NCI-H345 treated with DMSO at 0.1 percent for 48 hours (cell line): ENCODE data around the gene IL11.
A peak's percentile ranks its signal among the peaks of the same experiment; 100 is the strongest.
"Not testable (repeated sequence)": the region's sequence is repeated elsewhere in the genome, so short reads cannot be mapped to it uniquely, and the experiment has no call there.

Source experiments
- DNase-seq: peaks from one replicate; lab custom pipeline; 2025; ENCODE audit not compliant: unreplicated experiment; lab: John Stamatoyannopoulos, UW

Gene IL11

GRCh38 chr19:55370305-55370988 lies at the start of gene IL11:
Gene IL11, minus strand, starts transcription at chr19:55370463. Its CDS starts 153 bp downstream, at chr19:55370310.
- no peak for DNase-seq

- no peak for DNase-seq
Observed at GRCh38 chr19:55419624-55420236, 49.5 kb upstream of the IL11 start.

DNA sequence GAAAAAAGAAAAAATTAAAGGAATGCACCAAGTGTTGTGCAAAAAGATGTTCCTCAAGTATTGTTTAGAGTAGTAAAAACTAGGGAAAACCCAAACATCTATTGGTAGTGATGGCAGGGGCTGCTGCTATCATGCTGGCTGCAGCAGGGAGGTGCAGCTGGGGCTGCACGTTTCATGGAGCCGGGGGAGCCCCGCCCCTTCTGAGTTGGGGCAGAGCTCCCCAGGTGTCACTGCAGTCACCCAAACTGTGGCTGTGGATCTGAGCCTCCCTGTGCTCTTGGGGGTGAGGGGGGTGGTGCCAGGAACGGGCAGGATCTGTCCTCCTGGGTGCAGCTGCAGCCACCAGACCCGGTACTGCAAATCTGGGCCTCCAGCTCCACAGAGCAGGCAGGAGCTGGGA lies 48.8 kb upstream of the IL11 start:
- DNase-seq = no peak

GRCh38 chr19:55418185-55418584 lies 47.9 kb upstream of the IL11 start:
- no peak for DNase-seq

GRCh38 chr19:55410168-55410567 lies 39.9 kb upstream of the IL11 start:
- DNase-seq = no peak

GRCh38 chr19:55409179-55409578 lies 38.9 kb upstream of the IL11 start:
- DNase-seq = not testable (repeated sequence)

GRCh38 chr19:55408533-55408872 lies 38.2 kb upstream of the IL11 start:
- no peak for DNase-seq

GRCh38 chr19:55407800-55408532 lies 37.7 kb upstream of the IL11 start:
- DNase-seq = peak; percentile 82

GRCh38 chr19:55407550-55407799 lies 37.2 kb upstream of the IL11 start, which contains the start of gene UBE2S:
Gene UBE2S, minus strand, starts transcription at chr19:55407788. Its CDS starts 199 bp downstream, at chr19:55407589.
- DNase-seq = not testable (repeated sequence)

DNA sequence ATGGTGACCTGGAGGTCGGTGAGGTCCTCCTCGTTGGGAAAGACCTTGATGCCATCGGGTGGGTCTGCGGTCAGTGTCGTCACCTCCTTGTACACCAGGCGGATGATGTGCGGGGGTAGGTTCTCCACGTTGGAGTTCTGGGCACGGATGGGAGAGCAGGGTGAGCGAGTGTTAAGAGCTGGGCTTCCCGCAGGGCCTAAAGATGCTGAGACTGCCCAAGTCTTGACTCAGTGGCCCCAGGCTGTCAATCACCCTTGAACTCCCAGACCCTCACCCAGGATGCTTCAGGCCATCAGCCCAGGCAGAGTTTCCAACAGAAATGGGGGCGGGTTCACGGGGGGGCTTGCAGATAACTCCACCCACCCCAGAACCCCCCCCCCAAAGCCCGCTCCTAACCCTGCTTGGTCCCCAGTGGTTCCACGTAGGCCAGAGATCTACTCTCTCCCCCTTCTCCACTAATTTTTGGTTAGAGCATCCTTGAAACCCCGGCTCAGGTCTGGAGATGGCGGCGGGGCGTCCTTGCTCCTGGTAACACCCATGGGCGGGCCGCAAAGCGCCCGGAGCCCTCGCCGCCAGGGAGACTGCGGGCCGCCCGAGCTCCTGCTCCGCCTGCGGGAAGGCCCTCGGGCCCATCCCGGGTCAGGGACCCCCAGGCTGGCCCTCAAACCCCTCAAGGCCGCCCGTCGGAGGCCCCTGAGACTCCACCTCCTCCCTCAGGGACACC lies 36.7 kb upstream of the IL11 start:
- no peak for DNase-seq

- no peak for DNase-seq
Observed at GRCh38 chr19:55406091-55406825, 36.0 kb upstream of the IL11 start.

DNA sequence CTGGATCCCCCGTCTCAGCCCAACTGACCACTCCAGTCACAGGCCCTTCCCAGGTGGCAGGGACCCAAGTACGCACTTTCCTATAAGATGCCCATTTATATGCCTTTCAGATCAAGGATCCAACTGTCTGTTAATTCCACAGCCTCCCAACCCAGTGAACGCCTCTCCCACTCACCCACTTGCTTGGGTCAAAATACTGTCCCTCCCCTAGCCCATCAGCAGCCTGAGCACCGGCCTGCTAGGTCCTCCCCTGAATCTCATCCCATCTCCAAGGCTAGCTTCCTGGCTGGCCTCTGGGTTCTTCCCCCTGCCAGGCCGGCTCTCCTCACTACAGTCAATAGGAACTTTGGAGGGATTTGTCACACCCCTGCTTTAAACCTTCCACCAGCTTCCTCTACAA lies 35.4 kb upstream of the IL11 start:
- DNase-seq = no peak

DNA sequence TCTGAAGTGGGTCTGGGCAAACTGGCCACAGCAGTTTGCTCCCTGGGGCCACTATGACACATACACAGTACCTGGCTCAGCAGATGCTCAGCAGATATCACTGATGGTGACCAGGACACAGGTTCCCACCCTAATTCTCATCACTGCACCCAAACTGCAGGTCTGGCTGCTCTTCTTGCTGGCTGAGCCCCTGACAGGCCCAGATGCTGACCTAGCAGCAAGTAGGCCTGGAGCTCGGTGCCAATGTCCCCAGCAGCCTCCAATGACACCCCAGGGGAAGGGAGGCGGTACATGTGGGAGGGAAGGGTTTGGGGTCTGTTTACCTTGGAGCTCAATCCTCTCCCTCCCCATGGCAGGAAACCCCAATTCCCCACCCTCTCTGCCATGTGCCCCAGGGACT lies 32.2 kb upstream of the IL11 start:
- no peak for DNase-seq

DNA sequence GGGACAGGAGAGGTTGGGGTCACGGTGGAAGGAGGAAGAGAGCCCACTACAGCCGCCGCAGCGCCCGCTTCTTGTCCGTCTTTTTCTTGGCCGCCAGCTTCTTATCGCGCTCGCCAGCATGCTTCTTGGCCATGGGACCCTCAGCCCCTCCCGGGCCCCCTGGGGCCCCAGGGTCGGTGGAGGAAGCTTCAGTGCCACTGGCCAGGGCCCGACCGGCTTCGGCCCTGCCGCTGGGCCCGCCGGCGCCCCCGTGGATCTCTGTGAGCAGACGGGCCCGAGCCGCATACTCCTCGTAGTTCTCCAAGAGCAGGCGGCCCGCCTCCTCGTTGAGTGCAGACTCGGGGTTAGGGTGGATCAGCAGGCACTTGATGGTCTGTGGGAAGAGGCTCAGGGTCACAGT lies 31.1 kb upstream of the IL11 start:
- DNase-seq = not testable (repeated sequence)

DNA sequence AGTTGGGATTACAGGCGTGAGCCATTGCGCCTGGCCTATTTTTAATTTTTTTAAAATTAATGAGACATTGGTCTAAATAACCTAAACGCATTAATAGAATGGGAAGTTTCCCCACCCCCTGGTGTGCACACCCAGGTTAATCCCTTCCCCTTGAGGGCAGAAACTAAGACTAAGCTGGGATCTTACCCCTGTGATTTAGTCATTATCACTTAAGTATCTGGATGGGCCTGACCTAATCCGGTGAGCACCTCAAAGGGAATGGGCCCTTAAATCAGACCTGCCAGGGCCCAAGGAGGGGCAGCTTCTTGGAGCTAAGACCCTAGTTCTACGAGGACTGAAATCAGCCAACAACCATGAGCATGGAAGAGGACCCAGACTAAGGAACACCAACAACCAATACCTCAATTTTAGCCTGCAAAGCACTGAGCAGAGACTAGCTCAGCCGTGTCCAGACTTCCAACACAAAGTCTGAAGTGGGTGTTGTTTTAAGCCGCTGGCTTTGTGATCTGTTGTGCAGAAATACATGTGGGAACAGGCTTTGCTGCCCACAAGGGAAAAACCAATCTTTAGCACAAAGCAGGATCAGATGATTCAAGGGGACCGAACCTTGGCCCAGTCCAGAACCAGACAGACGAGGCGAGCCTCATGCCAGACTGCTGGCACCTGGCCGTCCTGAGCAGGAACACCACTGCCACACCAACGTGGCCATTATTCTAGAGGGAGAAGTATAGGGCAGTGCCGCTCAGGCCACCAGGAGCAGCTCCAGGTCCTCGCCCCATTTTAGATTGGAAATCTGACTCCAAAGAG lies 30.2 kb upstream of the IL11 start:
- DNase-seq = no peak

GRCh38 chr19:55398200-55398925 lies 28.1 kb upstream of the IL11 start:
- no peak for DNase-seq

- DNase-seq = no peak
Observed at GRCh38 chr19:55392820-55393761, 22.8 kb upstream of the IL11 start.
